Liver (tissue), 3 donors: ENCODE data around the gene INPP5J.

Source experiments
- EGR1 ChIP-seq, 2 donors: IDR thresholded peaks; 2 replicates each; pipeline ENCODE4 v1.6.1; 2016 to 2018; ENCODE audit warnings: antibody characterized with exemption in 2 of 2, low read depth in 2 of 2
- GABPA ChIP-seq, 2 donors: IDR thresholded peaks in 1 of 2; conservative IDR thresholded peaks in 1 of 2; 2 replicates each; pipeline ENCODE4 v1.6.1; 2016; ENCODE audit warnings: antibody characterized with exemption in 2 of 2, mild to moderate bottlenecking in 1 of 2, moderate library complexity in 1 of 2
- HNF4A ChIP-seq, 2 donors: conservative IDR thresholded peaks; 2 replicates each; pipeline ENCODE4 v1.6.1; 2016; ENCODE audit warnings: antibody characterized with exemption in 2 of 2, mild to moderate bottlenecking in 2 of 2
- JUND ChIP-seq, 2 donors: IDR thresholded peaks; 2 replicates each; pipeline ENCODE4 v1.6.1; 2016; ENCODE audit warnings: antibody characterized with exemption in 2 of 2
- NR2F2 ChIP-seq: IDR thresholded peaks from 2 replicates; pipeline ENCODE4 v1.6.1; 2016; ENCODE audit warnings: antibody characterized with exemption
- RAD21 ChIP-seq, 2 donors: IDR thresholded peaks; 2 replicates each; pipeline ENCODE4 v1.6.1; 2016; ENCODE audit warnings: antibody characterized with exemption in 2 of 2, mild to moderate bottlenecking in 2 of 2
- RXRA ChIP-seq, 2 donors: IDR thresholded peaks; 2 replicates each; pipeline ENCODE4 v1.6.1; 2017 to 2018; ENCODE audit warnings: antibody characterized with exemption in 2 of 2, mild to moderate bottlenecking in 1 of 2
- SP1 ChIP-seq: IDR thresholded peaks from 2 replicates; pipeline ENCODE4 v1.6.1; 2018; ENCODE audit warnings: antibody characterized with exemption, mild to moderate bottlenecking
- YY1 ChIP-seq: IDR thresholded peaks from 2 replicates; pipeline ENCODE4 v1.6.1; 2016; ENCODE audit warnings: antibody characterized with exemption, mild to moderate bottlenecking
- TF ChIP-seq, protein P1 (sequence below): fragments of 150-350 bp; IDR thresholded peaks from 2 replicates; pipeline ENCODE4 v1.5.1; 2017; ENCODE audit warnings: improper control_type of control experiment, low read depth, low read length; ENCODE audit not compliant: missing input control
- TF ChIP-seq, protein P2 (sequence below): IDR thresholded peaks from 2 replicates; pipeline ENCODE4 v1.6.1; 2016; ENCODE audit warnings: antibody characterized with exemption
- TF ChIP-seq, protein P3 (sequence below): IDR thresholded peaks from 2 replicates; pipeline ENCODE4 v1.6.1; 2016; ENCODE audit warnings: antibody characterized with exemption, mild to moderate bottlenecking
- TF ChIP-seq, protein P4 (sequence below): IDR thresholded peaks from 2 replicates; pipeline ENCODE4 v1.6.1; 2016; ENCODE audit warnings: antibody characterized with exemption
- donor health status: healthy.
- donor health status: healthy.

DNA sequence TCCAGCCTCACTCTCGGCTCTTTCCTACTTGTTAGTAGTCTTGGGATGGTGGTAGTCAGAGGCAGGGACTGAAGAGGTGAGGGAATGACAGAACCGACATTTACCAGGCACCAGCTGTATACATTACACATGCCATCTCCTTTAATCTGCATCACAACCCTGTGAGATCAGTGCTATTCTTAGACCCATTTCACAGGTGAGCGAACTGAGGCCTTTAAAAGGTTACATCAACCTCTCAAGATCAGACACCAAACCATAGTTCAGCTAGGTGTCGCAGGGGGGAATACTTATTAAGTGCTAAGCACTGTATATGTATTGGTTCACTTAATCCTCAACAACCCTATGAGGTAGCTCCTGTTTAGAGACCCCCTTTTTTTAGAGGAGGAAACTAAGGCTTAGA, 11.9 kb downstream of the INPP5J start:
- TF ChIP-seq, protein P1, sequence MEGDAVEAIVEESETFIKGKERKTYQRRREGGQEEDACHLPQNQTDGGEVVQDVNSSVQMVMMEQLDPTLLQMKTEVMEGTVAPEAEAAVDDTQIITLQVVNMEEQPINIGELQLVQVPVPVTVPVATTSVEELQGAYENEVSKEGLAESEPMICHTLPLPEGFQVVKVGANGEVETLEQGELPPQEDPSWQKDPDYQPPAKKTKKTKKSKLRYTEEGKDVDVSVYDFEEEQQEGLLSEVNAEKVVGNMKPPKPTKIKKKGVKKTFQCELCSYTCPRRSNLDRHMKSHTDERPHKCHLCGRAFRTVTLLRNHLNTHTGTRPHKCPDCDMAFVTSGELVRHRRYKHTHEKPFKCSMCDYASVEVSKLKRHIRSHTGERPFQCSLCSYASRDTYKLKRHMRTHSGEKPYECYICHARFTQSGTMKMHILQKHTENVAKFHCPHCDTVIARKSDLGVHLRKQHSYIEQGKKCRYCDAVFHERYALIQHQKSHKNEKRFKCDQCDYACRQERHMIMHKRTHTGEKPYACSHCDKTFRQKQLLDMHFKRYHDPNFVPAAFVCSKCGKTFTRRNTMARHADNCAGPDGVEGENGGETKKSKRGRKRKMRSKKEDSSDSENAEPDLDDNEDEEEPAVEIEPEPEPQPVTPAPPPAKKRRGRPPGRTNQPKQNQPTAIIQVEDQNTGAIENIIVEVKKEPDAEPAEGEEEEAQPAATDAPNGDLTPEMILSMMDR = no peak
- TF ChIP-seq JUND (IDR thresholded peaks at IDR 0.05) (no peak), RXRA (IDR thresholded peaks at IDR 0.05) (no peak), GABPA (IDR thresholded peaks at IDR 0.05 in 1 of 2, conservative IDR thresholded peaks at IDR 0.05 in 1 of 2) (no peak), SP1 (no peak), RAD21 (IDR thresholded peaks at IDR 0.05) (no peak), YY1 (no peak), NR2F2 (no peak), EGR1 (IDR thresholded peaks at IDR 0.05; ENCODE audit: low read depth in 2 of 2) (no peak), HNF4A (conservative IDR thresholded peaks at IDR 0.05) (no peak)
- TF ChIP-seq, protein P2, sequence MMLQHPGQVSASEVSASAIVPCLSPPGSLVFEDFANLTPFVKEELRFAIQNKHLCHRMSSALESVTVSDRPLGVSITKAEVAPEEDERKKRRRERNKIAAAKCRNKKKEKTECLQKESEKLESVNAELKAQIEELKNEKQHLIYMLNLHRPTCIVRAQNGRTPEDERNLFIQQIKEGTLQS = no peak
- TF ChIP-seq, protein P3, sequence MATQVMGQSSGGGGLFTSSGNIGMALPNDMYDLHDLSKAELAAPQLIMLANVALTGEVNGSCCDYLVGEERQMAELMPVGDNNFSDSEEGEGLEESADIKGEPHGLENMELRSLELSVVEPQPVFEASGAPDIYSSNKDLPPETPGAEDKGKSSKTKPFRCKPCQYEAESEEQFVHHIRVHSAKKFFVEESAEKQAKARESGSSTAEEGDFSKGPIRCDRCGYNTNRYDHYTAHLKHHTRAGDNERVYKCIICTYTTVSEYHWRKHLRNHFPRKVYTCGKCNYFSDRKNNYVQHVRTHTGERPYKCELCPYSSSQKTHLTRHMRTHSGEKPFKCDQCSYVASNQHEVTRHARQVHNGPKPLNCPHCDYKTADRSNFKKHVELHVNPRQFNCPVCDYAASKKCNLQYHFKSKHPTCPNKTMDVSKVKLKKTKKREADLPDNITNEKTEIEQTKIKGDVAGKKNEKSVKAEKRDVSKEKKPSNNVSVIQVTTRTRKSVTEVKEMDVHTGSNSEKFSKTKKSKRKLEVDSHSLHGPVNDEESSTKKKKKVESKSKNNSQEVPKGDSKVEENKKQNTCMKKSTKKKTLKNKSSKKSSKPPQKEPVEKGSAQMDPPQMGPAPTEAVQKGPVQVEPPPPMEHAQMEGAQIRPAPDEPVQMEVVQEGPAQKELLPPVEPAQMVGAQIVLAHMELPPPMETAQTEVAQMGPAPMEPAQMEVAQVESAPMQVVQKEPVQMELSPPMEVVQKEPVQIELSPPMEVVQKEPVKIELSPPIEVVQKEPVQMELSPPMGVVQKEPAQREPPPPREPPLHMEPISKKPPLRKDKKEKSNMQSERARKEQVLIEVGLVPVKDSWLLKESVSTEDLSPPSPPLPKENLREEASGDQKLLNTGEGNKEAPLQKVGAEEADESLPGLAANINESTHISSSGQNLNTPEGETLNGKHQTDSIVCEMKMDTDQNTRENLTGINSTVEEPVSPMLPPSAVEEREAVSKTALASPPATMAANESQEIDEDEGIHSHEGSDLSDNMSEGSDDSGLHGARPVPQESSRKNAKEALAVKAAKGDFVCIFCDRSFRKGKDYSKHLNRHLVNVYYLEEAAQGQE = no peak
- TF ChIP-seq, protein P4, sequence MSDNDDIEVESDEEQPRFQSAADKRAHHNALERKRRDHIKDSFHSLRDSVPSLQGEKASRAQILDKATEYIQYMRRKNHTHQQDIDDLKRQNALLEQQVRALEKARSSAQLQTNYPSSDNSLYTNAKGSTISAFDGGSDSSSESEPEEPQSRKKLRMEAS = no peak
